Naive thymus-derived CD4-positive, alpha-beta T cell (primary cell): ENCODE measurements around the gene NOS3. TPM values are rescaled to one million over a fixed set of nuclear protein-coding genes. Genes with fewer than 3 reads are reported as not detected.

ENCODE experiments used
- ATAC-seq: fragments of 150-1000 bp; cut with Tn5 transposase; 2 replicates; pipeline ENCODE4 v1.10.0; 2021; ENCODE audit warnings: mild to moderate bottlenecking, moderate library complexity
- CTCF ChIA-PET: fragments of 350-600 bp; sonication (Branson Sonifier 250); formaldehyde crosslinking; loops from one replicate; lab custom pipeline; 2021; ENCODE audit warnings: antibody characterized with exemption; lab: Charles Lee
- POLR2A ChIA-PET: fragments of 350-600 bp; sonication (Branson Sonifier 250); formaldehyde crosslinking; loops from one replicate; lab custom pipeline; 2021; ENCODE audit warnings: antibody characterized with exemption, inconsistent platforms; lab: Charles Lee
- DNase-seq, 9 donors: peaks; one replicate each; pipeline versions ENCODE4 v3.0.0 to v3.0.0-alpha.2; 2020 to 2022; ENCODE audit warnings: mixed read lengths in 1 of 9
- H3K27ac ChIP-seq: one replicate; pipeline ENCODE4 v1.7.0; 2013; ENCODE audit warnings: mild to moderate bottlenecking, low read depth, low read length, moderate library complexity
- H3K27me3 ChIP-seq, 2 donors: one replicate each; pipeline ENCODE4 v1.7.0; 2013; ENCODE audit warnings: low read length in 2 of 2, mild to moderate bottlenecking in 2 of 2, moderate library complexity in 2 of 2; ENCODE audit not compliant: control insufficient read depth in 2 of 2, insufficient read depth in 2 of 2
- H3K36me3 ChIP-seq, 3 experiments: 1 replicate in 2 of 3; 2 replicates in 1 of 3; pipeline ENCODE4 v1.7.0; 2013; ENCODE audit warnings: low read length in 3 of 3, mild to moderate bottlenecking in 3 of 3, moderate library complexity in 1 of 3; ENCODE audit not compliant: insufficient read depth in 3 of 3, control insufficient read depth in 2 of 3
- H3K4me1 ChIP-seq, 2 donors: one replicate each; pipeline ENCODE4 v1.7.0; 2013; ENCODE audit warnings: low read length in 2 of 2, mild to moderate bottlenecking in 2 of 2, moderate library complexity in 1 of 2; ENCODE audit not compliant: control insufficient read depth in 2 of 2, insufficient read depth in 2 of 2
- H3K4me3 ChIP-seq: 2 replicates; pipeline ENCODE4 v1.7.0; 2013; ENCODE audit warnings: mild to moderate bottlenecking, low read length
- H3K9me3 ChIP-seq, 3 experiments: 1 replicate in 2 of 3; 2 replicates in 1 of 3; pipeline ENCODE4 v1.7.0; 2013; ENCODE audit warnings: low read length in 3 of 3; ENCODE audit not compliant: control insufficient read depth in 2 of 3
- H3K27ac Mint-ChIP-seq, 9 donors: one replicate each; pipeline ENCODE4 v1.8.0; 2020 to 2022; ENCODE audit warnings: mixed read lengths in 9 of 9, mild to moderate bottlenecking in 8 of 9, moderate library complexity in 5 of 9, inconsistent platforms in 2 of 9
- H3K27me3 Mint-ChIP-seq, 5 donors: one replicate each; pipeline ENCODE4 v1.8.0; 2021 to 2022; ENCODE audit warnings: mixed read lengths in 5 of 5, mild to moderate bottlenecking in 1 of 5
- H3K36me3 Mint-ChIP-seq, 5 donors: one replicate each; pipeline ENCODE4 v1.8.0; 2020 to 2022; ENCODE audit warnings: mixed read lengths in 5 of 5, mild to moderate bottlenecking in 3 of 5, inconsistent platforms in 1 of 5
- H3K4me1 Mint-ChIP-seq, 7 donors: one replicate each; pipeline ENCODE4 v1.8.0; 2020 to 2022; ENCODE audit warnings: mixed read lengths in 7 of 7, mild to moderate bottlenecking in 3 of 7, inconsistent platforms in 1 of 7
- H3K4me3 Mint-ChIP-seq, 10 donors: one replicate each; pipeline ENCODE4 v1.8.0; 2020 to 2022; ENCODE audit warnings: mild to moderate bottlenecking in 10 of 10, mixed read lengths in 10 of 10, moderate library complexity in 6 of 10, inconsistent platforms in 2 of 10
- H3K9me3 Mint-ChIP-seq, 11 donors: one replicate each; pipeline ENCODE4 v1.8.0; 2020 to 2022; ENCODE audit warnings: mixed read lengths in 11 of 11, mild to moderate bottlenecking in 4 of 11, inconsistent platforms in 1 of 11, moderate library complexity in 1 of 11
- intact Hi-C, 2 donors: fragments of 100-400 bp; cut with micrococcal nuclease; formaldehyde crosslinking; loops; one replicate each; pipeline ENCODE4 v1.15.1; 2023
- polyA plus RNA-seq, 2 donors: library from polyadenylated mRNA; unstranded; fragments of 300-500 nt; fragmentation: Illumina TruSeq; gene quantifications; one replicate each; pipeline ENCODE4 v1.2.3, GENCODE V29; 2021
- total RNA-seq, 6 experiments: library from RNA in 5 of 6; stranded (reverse) in 5 of 6; gene quantifications; 1 replicate in 5 of 6; 2 replicates in 1 of 6; pipeline ENCODE4 v1.2.3 and lab custom pipeline; 2021 to 2026

Gene NOS3
- total and polyA plus RNA-seq, 7 experiments from 2014 or later, result 2.8 to 19.1 (median 7.9) TPM

GRCh38 chr7:150968056-150968733 is 22.6 kb upstream of the NOS3 start:
- peaks cover 0 to 20% (median 0%) of the 10 kb centered on the region in 5 donors for H3K27me3 Mint-ChIP-seq
- H3K27ac Mint-ChIP-seq, result peak overlapping the region in 2 of 9 donors; percentile 25 to 43
- no peaks in the 10 kb centered on the region for H3K9me3 Mint-ChIP-seq
- H3K4me3 ChIP-seq, result no peak overlapping the region
- H3K27ac ChIP-seq, result no peak overlapping the region
- intact Hi-C loops, result no loop called here
- no peaks in the 10 kb centered on the region for H3K27me3 ChIP-seq
- H3K4me3 Mint-ChIP-seq, result peak overlapping the region in 1 of 10 donors; percentile 37
- H3K36me3 Mint-ChIP-seq, result no peaks in the 10 kb centered on the region
- ATAC-seq (no peak), DNase-seq (no peak)
- peaks cover 6 to 49% (median 32%) of the 10 kb centered on the region in 7 donors for H3K4me1 Mint-ChIP-seq
- no peaks in the 10 kb centered on the region for H3K9me3 ChIP-seq
- ChIA-PET POLR2A (no interaction called here), CTCF (interaction anchor here (0.6 to 2.0 kb wide), 2 partner anchors 16 to 47 kb away, joined by 3 to 6 read pairs; no protein-coding TSS in a partner anchor)
- peaks cover 0 to 10% of the 10 kb centered on the region in 2 donors for H3K4me1 ChIP-seq
- no peaks in the 10 kb centered on the region for H3K36me3 ChIP-seq

GRCh38 chr7:150968734-150969372 is 22.0 kb upstream of the NOS3 start:
- ATAC-seq (no peak), DNase-seq (no peak)
- Histone ChIP-seq H3K4me1 (peaks cover 0 to 17% of the 10 kb centered on the region in 2 donors), H3K27me3 (no peaks in the 10 kb centered on the region), H3K4me3 (no peak overlapping the region), H3K9me3 (no peaks in the 10 kb centered on the region), H3K27ac (no peak overlapping the region), H3K36me3 (no peaks in the 10 kb centered on the region)
- ChIA-PET POLR2A (interaction anchor here (0.7 to 1.5 kb wide), 2 partner anchors 11 to 42 kb away, joined by 3 to 5 read pairs; no protein-coding TSS in a partner anchor), CTCF (interaction anchor here (0.6 to 2.0 kb wide), 4 partner anchors 16 to 122 kb away, joined by 3 to 6 read pairs (median 4); no protein-coding TSS in a partner anchor)
- Mint-ChIP-seq H3K4me1 (peaks cover 6 to 55% (median 38%) of the 10 kb centered on the region in 7 donors), H3K9me3 (no peaks in the 10 kb centered on the region), H3K27me3 (peaks cover 0 to 20% (median 0%) of the 10 kb centered on the region in 5 donors), H3K36me3 (no peaks in the 10 kb centered on the region), H3K27ac (peak overlapping the region in 1 of 9 donors; percentile 25), H3K4me3 (no peak overlapping the region)
- intact Hi-C loops, result no loop called here

- no peak overlapping the region for H3K27ac Mint-ChIP-seq
- Histone ChIP-seq H3K9me3 (no peaks in the 10 kb centered on the region), H3K27ac (no peak overlapping the region), H3K4me3 (no peak overlapping the region), H3K27me3 (no peaks in the 10 kb centered on the region), H3K36me3 (no peaks in the 10 kb centered on the region), H3K4me1 (peaks cover 3 to 22% of the 10 kb centered on the region in 2 donors)
- H3K36me3 Mint-ChIP-seq, result no peaks in the 10 kb centered on the region
- H3K9me3 Mint-ChIP-seq, result no peaks in the 10 kb centered on the region
- intact Hi-C loops, result no loop called here
- DNase-seq (no peak), ATAC-seq (no peak)
- peaks cover 11 to 61% (median 44%) of the 10 kb centered on the region in 7 donors for H3K4me1 Mint-ChIP-seq
- H3K27me3 Mint-ChIP-seq, result peaks cover 0 to 20% (median 0%) of the 10 kb centered on the region in 5 donors
- no peak overlapping the region for H3K4me3 Mint-ChIP-seq
- ChIA-PET POLR2A (interaction anchor here (1.5 kb wide), 1 partner anchor 41 kb away, joined by 5 read pairs; no protein-coding TSS in a partner anchor), CTCF (interaction anchor here (0.6 to 2.0 kb wide), 4 partner anchors 9 to 49 kb away, joined by 3 to 6 read pairs (median 4); no protein-coding TSS in a partner anchor)
Measured at GRCh38 chr7:150969475-150969874, 21.3 kb upstream of the NOS3 start.

- ChIA-PET CTCF (interaction anchor here (0.7 to 2.0 kb wide), 5 partner anchors 14 to 48 kb away, joined by 3 to 6 read pairs (median 3); no protein-coding TSS in a partner anchor), POLR2A (interaction anchor here (0.7 to 1.5 kb wide), 4 partner anchors 9 to 199 kb away, joined by 3 to 5 read pairs (median 4); no protein-coding TSS in a partner anchor)
- H3K4me3 Mint-ChIP-seq, result no peak overlapping the region
- intact Hi-C loops, result loop anchor here in 1 of 2 donors (5.0 to 10.0 kb wide), 2 partner anchors 306 to 603 kb away; partner anchors contain the start of gene REPIN1
- Histone ChIP-seq H3K4me1 (peaks cover 7 to 26% of the 10 kb centered on the region in 2 donors), H3K27me3 (no peaks in the 10 kb centered on the region), H3K4me3 (no peak overlapping the region), H3K36me3 (no peaks in the 10 kb centered on the region), H3K27ac (no peak overlapping the region), H3K9me3 (no peaks in the 10 kb centered on the region)
- no peaks in the 10 kb centered on the region for H3K36me3 Mint-ChIP-seq
- DNase-seq (no peak), ATAC-seq (no peak)
- H3K9me3 Mint-ChIP-seq, result no peaks in the 10 kb centered on the region
- H3K27me3 Mint-ChIP-seq, result peaks cover 0 to 16% (median 1%) of the 10 kb centered on the region in 5 donors
- H3K27ac Mint-ChIP-seq, result no peak overlapping the region
- H3K4me1 Mint-ChIP-seq, result peaks cover 16 to 61% (median 47%) of the 10 kb centered on the region in 7 donors
Measured at GRCh38 chr7:150970424-150970823, 20.4 kb upstream of the NOS3 start.

GRCh38 chr7:150971242-150972022 is 19.4 kb upstream of the NOS3 start:
- CTCF ChIA-PET, result interaction anchor here (0.6 to 1.1 kb wide), 5 partner anchors 9 to 47 kb away, joined by 3 to 4 read pairs (median 3); no protein-coding TSS in a partner anchor
- H3K9me3 ChIP-seq, result no peaks in the 10 kb centered on the region
- peaks cover 0 to 21% (median 8%) of the 10 kb centered on the region in 5 donors for H3K27me3 Mint-ChIP-seq
- ATAC-seq, result no peak
- peaks cover 22 to 64% (median 56%) of the 10 kb centered on the region in 7 donors for H3K4me1 Mint-ChIP-seq
- POLR2A ChIA-PET, result interaction anchor here (1.0 to 1.1 kb wide), 2 partner anchors 8 to 47 kb away, joined by 3 to 4 read pairs; no protein-coding TSS in a partner anchor
- H3K9me3 Mint-ChIP-seq, result no peaks in the 10 kb centered on the region
- H3K36me3 Mint-ChIP-seq, result no peaks in the 10 kb centered on the region
- H3K4me3 ChIP-seq, result no peak overlapping the region
- peak overlapping the region in 3 of 10 donors; percentile 4 to 74 (median 56) for H3K4me3 Mint-ChIP-seq
- no peaks in the 10 kb centered on the region for H3K36me3 ChIP-seq
- H3K4me1 ChIP-seq, result peaks cover 12 to 36% of the 10 kb centered on the region in 2 donors
- intact Hi-C loops, result loop anchor here in 1 of 2 donors (5.0 to 10.0 kb wide), 2 partner anchors 307 to 604 kb away; partner anchors contain the start of gene REPIN1
- DNase-seq, result no peak
- H3K27me3 ChIP-seq, result peaks cover 0 to 3% of the 10 kb centered on the region in 2 donors
- H3K27ac Mint-ChIP-seq, result peak overlapping the region in 3 of 9 donors; percentile 57 to 85 (median 66)
- no peak overlapping the region for H3K27ac ChIP-seq
